HCT116 (cell line): ENCODE measurements around the gene SYNJ1. TPM values are rescaled to one million over a fixed set of nuclear protein-coding genes. Genes with fewer than 3 reads are reported as not detected.

Experiments used
- ATAC-seq: fragments of 200-7000 bp; cut with Tn5 transposase; 2 replicates; pipeline ENCODE4 v1.9.1; 2020; ENCODE audit warnings: mild to moderate bottlenecking, moderate library complexity
- BruUV-seq: library from RNA; stranded (reverse); fragments of 400-500 nt; replicated peaks from 2 replicates; lab custom pipeline; 2021; lab: Mats Ljungman, UMichigan
- CTCF ChIA-PET: fragments of 300-600 bp; sonication (Branson Sonifier 250); formaldehyde crosslinking; loops from one replicate; lab custom pipeline; 2021; ENCODE audit warnings: antibody characterized with exemption; lab: Charles Lee
- POLR2A ChIA-PET: fragments of 300-600, 350-600 bp; sonication (Branson Sonifier 250); formaldehyde crosslinking; loops from one replicate; lab custom pipeline; 2021; ENCODE audit warnings: antibody characterized with exemption; lab: Charles Lee
- RAD21 ChIA-PET, 2 experiments: fragments of 300-600 bp; sonication (Branson Sonifier 250); formaldehyde crosslinking; loops; one replicate each; lab custom pipeline; 2023; ENCODE audit warnings: low total read pairs in 2 of 2; ENCODE audit not compliant: uncharacterized antibody in 2 of 2, unreplicated experiment in 2 of 2, low non-redundant PET in 1 of 2; lab: Charles Lee
- DNase-seq: peaks from one replicate; pipeline ENCODE4 v3.0.0-alpha.2; 2010; ENCODE audit warnings: low read depth, low spot score
- H2AFZ ChIP-seq: fragments of 200-600 bp; shearing (Covaris generic), sonication (generic); 2 replicates; pipeline ENCODE4 v1.6.1; 2017; ENCODE audit warnings: low read depth, mixed run types, mixed read lengths, antibody characterized with exemption, low read length; ENCODE audit not compliant: poor library complexity, severe bottlenecking
- H3K27ac ChIP-seq: 2 replicates; pipeline ENCODE4 v1.5.1; 2012; ENCODE audit warnings: low read depth, low read length
- H3K27me3 ChIP-seq: fragments of 200-600 bp; sonication (generic); 2 replicates; pipeline ENCODE4 v1.6.1; 2016; ENCODE audit warnings: mixed run types, low read length, mixed read lengths; ENCODE audit not compliant: insufficient read depth
- H3K36me3 ChIP-seq, 2 experiments: fragments of 200-500 bp in 1 of 2; fragments of 200-600 bp in 1 of 2; sonication (Bioruptor generic) in 1 of 2; sonication (generic) in 1 of 2; 2 replicates each; pipeline versions ENCODE4 v1.5.1 to v1.6.1; 2014 to 2016; ENCODE audit warnings: low read length in 2 of 2, inconsistent platforms in 1 of 2, mixed read lengths in 1 of 2, mixed run types in 1 of 2; ENCODE audit not compliant: insufficient read depth in 2 of 2, control insufficient read depth in 1 of 2
- H3K4me1 ChIP-seq, 2 experiments: fragments of 200-600 bp in 1 of 2; sonication (generic) in 1 of 2; 2 replicates each; pipeline versions ENCODE4 v1.5.1 to v1.6.1; 2012 to 2017; ENCODE audit warnings: low read length in 2 of 2, inconsistent platforms in 1 of 2, mild to moderate bottlenecking in 1 of 2, mixed read lengths in 1 of 2, mixed run types in 1 of 2, moderate library complexity in 1 of 2; ENCODE audit not compliant: insufficient read depth in 2 of 2, control insufficient read depth in 1 of 2
- H3K4me2 ChIP-seq: fragments of 200-600 bp; sonication (generic); 2 replicates; pipeline ENCODE4 v1.6.1; 2017; ENCODE audit warnings: mixed run types, low read length, mixed read lengths
- H3K4me3 ChIP-seq, 2 experiments: fragments of 200-600 bp in 1 of 2; sonication (generic) in 1 of 2; replicated peaks in 1 of 2; 2 replicates each; pipeline ENCODE4 v1.5.1; 2011 to 2016; ENCODE audit warnings: low read length in 2 of 2, control low read depth in 1 of 2, low read depth in 1 of 2, mild to moderate bottlenecking in 1 of 2, mixed read lengths in 1 of 2, mixed run types in 1 of 2
- H3K79me2 ChIP-seq: fragments of 200-600 bp; sonication (generic); 2 replicates; pipeline ENCODE4 v1.6.1; 2017; ENCODE audit warnings: mild to moderate bottlenecking, mixed run types, low read length, moderate library complexity, mixed read lengths; ENCODE audit not compliant: insufficient read depth
- H3K9ac ChIP-seq: fragments of 200-600 bp; sonication (generic); 2 replicates; pipeline ENCODE4 v1.6.1; 2016; ENCODE audit warnings: low read length, mixed read lengths
- H3K9me2 ChIP-seq: fragments of 200-600 bp; sonication (generic), shearing (Covaris generic); 2 replicates; pipeline ENCODE4 v1.6.1; 2017; ENCODE audit warnings: mixed run types, mild to moderate bottlenecking, moderate library complexity; ENCODE audit not compliant: insufficient read depth
- H3K9me3 ChIP-seq, 2 experiments: fragments of 200-500 bp in 1 of 2; fragments of 200-600 bp in 1 of 2; sonication (Bioruptor generic) in 1 of 2; sonication (generic) in 1 of 2; 2 replicates each; pipeline ENCODE4 v1.6.1; 2014 to 2017; ENCODE audit warnings: low read length in 2 of 2, mixed read lengths in 2 of 2, inconsistent platforms in 1 of 2, low read depth in 1 of 2, mild to moderate bottlenecking in 1 of 2, mixed run types in 1 of 2, moderate library complexity in 1 of 2; ENCODE audit not compliant: control insufficient read depth in 1 of 2, insufficient read depth in 1 of 2
- H4K20me1 ChIP-seq: fragments of 200-600 bp; sonication (generic), shearing (Covaris generic); 2 replicates; pipeline ENCODE4 v1.6.1; 2017; ENCODE audit warnings: mixed run types, mild to moderate bottlenecking, moderate library complexity; ENCODE audit not compliant: insufficient read depth
- CBX3 ChIP-seq: IDR thresholded peaks from 2 replicates; pipeline ENCODE4 v1.6.1; 2012; ENCODE audit warnings: low read depth
- CEBPB ChIP-seq: IDR thresholded peaks from 2 replicates; pipeline ENCODE4 v1.6.1; 2012; ENCODE audit warnings: low read depth
- CTCF ChIP-seq, 3 experiments: fragments of 200-600 bp in 1 of 3; sonication (generic) in 1 of 3; IDR thresholded peaks in 2 of 3; conservative IDR thresholded peaks in 1 of 3; 2 replicates each; pipeline ENCODE4 v1.5.1; 2012 to 2017; ENCODE audit warnings: low read depth in 2 of 3, low read length in 2 of 3, antibody characterized with exemption in 1 of 3, borderline replicate concordance in 1 of 3, control low read depth in 1 of 3, mild to moderate bottlenecking in 1 of 3, mixed read lengths in 1 of 3, mixed run types in 1 of 3, moderate library complexity in 1 of 3; ENCODE audit not compliant: insufficient read depth in 1 of 3
- ELF1 ChIP-seq: IDR thresholded peaks from 2 replicates; pipeline ENCODE4 v1.6.1; 2012; ENCODE audit warnings: low read depth, borderline replicate concordance
- EZH2 ChIP-seq: fragments of 200-600 bp; sonication (generic); IDR thresholded peaks from 2 replicates; pipeline ENCODE4 v1.6.1; 2017; ENCODE audit warnings: antibody characterized with exemption, mixed run types
- FOSL1 ChIP-seq: IDR thresholded peaks from 2 replicates; pipeline ENCODE4 v1.6.1; 2012; ENCODE audit warnings: low read depth
- REST ChIP-seq: IDR thresholded peaks from 2 replicates; pipeline ENCODE4 v1.6.1; 2012; ENCODE audit warnings: low read depth
- SP1 ChIP-seq: IDR thresholded peaks from 2 replicates; pipeline ENCODE4 v1.6.1; 2012; ENCODE audit warnings: low read depth
- SRF ChIP-seq: IDR thresholded peaks from 2 replicates; pipeline ENCODE4 v1.6.1; 2012; ENCODE audit warnings: low read depth
- ZBTB33 ChIP-seq: IDR thresholded peaks from 2 replicates; pipeline ENCODE4 v1.6.1; 2011; ENCODE audit warnings: mild to moderate bottlenecking, low read length, moderate library complexity; ENCODE audit not compliant: insufficient replicate concordance; ENCODE audit errors: extremely low read depth
- intact Hi-C: fragments of 100-400 bp; cut with micrococcal nuclease; formaldehyde crosslinking; loops from 2 replicates; pipeline ENCODE4 v1.10.0; 2022
- total RNA-seq: library from RNA; stranded (reverse); gene quantifications from one replicate; pipeline ENCODE4 v1.2.1, GENCODE V29; 2021; ENCODE audit not compliant: unreplicated experiment

SYNJ1 gene
- total RNA-seq, 1 experiment from 2014 or later = 7.2 TPM

GRCh38 chr21:32702702-32703101 is 25.1 kb downstream of the SYNJ1 start:
- Histone ChIP-seq H2AFZ (no peak overlapping the region), H3K9me2 (no peaks in the 10 kb centered on the region), H3K36me3 (no peaks in the 10 kb centered on the region), H3K9ac (no peak overlapping the region), H3K27me3 (no peaks in the 10 kb centered on the region), H3K4me1 (no peaks in the 10 kb centered on the region), H3K79me2 (no peaks in the 10 kb centered on the region), H3K4me2 (no peak overlapping the region), H3K27ac (no peak overlapping the region), H3K4me3 (no peak overlapping the region), H4K20me1 (no peaks in the 10 kb centered on the region), H3K9me3 (no peaks in the 10 kb centered on the region)
- no peak for TF ChIP-seq EZH2
- no peak for TF ChIP-seq CEBPB
- intact Hi-C loops = no loop called here
- ChIA-PET POLR2A (interaction anchor here (0.6 kb wide), 1 partner anchor 107 kb away, joined by 3 read pairs; no protein-coding TSS in a partner anchor), RAD21 (no interaction called here), CTCF (no interaction called here)
- no TSS peak for BruUV-seq
- ATAC-seq (no peak), DNase-seq (no peak)

- Histone ChIP-seq H3K27me3 (no peaks in the 10 kb centered on the region), H3K4me2 (no peak overlapping the region), H2AFZ (no peak overlapping the region), H3K4me1 (no peaks in the 10 kb centered on the region), H3K9me3 (no peaks in the 10 kb centered on the region), H3K9me2 (no peaks in the 10 kb centered on the region), H3K27ac (no peak overlapping the region), H3K9ac (no peak overlapping the region), H3K4me3 (no peak overlapping the region), H3K36me3 (no peaks in the 10 kb centered on the region), H4K20me1 (no peaks in the 10 kb centered on the region), H3K79me2 (no peaks in the 10 kb centered on the region)
- RAD21 ChIA-PET = no interaction called here
- POLR2A ChIA-PET = no interaction called here
- DNase-seq (no peak), ATAC-seq (no peak)
- intact Hi-C loops = no loop called here
- CTCF ChIA-PET = no interaction called here
- TF ChIP-seq SRF = no peak
- TF ChIP-seq CBX3 = no peak
- no peak for TF ChIP-seq ELF1
- TF ChIP-seq CTCF (IDR thresholded peaks at IDR 0.05 in 2 of 3, conservative IDR thresholded peaks at IDR 0.05 in 1 of 3; ENCODE audit: borderline replicate concordance in 1 of 3, insufficient read depth in 1 of 3, low read depth in 2 of 3, low read length in 2 of 3) = no peak
- no peak for TF ChIP-seq REST
- TF ChIP-seq SP1 = no peak
- no peak for TF ChIP-seq FOSL1
- no peak for TF ChIP-seq ZBTB33
- BruUV-seq = no TSS peak
Measured at GRCh38 chr21:32698971-32699693, 28.7 kb downstream of the SYNJ1 start.
